Mucosa of descending colon (tissue), 3 donors: ENCODE measurements around the gene BMP8A. TPM values are rescaled to one million over a fixed set of nuclear protein-coding genes. Genes with fewer than 3 reads are reported as not detected.
A peak's percentile ranks its signal among the peaks of the same experiment; 100 is the strongest.

Experiments used
- ATAC-seq: fragments of 200-7000 bp; cut with Tn5 transposase; one replicate; pipeline ENCODE4 v1.9.1; 2020; ENCODE audit warnings: mild to moderate bottlenecking, moderate library complexity
- DNase-seq, 3 donors: peaks; one replicate each; pipeline ENCODE4 v3.0.0-alpha.2; 2020
- H3K36me3 ChIP-seq: fragments of 200-600 bp; one replicate; pipeline ENCODE4 v1.8.0; 2021; ENCODE audit warnings: low read depth, mild to moderate bottlenecking
- H3K4me1 ChIP-seq: fragments of 200-600 bp; one replicate; pipeline ENCODE4 v1.8.0; 2021; ENCODE audit warnings: low read depth, mild to moderate bottlenecking
- H3K4me3 ChIP-seq: fragments of 200-600 bp; one replicate; pipeline ENCODE4 v1.8.0; 2021; ENCODE audit warnings: mild to moderate bottlenecking
- H3K9me3 ChIP-seq: fragments of 200-600 bp; one replicate; pipeline ENCODE4 v1.8.0; 2021; ENCODE audit warnings: mild to moderate bottlenecking
- CTCF ChIP-seq: fragments of 200-600 bp; IDR thresholded peaks from one replicate; pipeline ENCODE4 v1.8.0; 2022; ENCODE audit warnings: antibody characterized with exemption, mild to moderate bottlenecking
- intact Hi-C, 2 donors: fragments of 100-400 bp; cut with DNase I in 1 of 2; cut with micrococcal nuclease in 1 of 2; formaldehyde crosslinking; loops; one replicate each; pipeline versions ENCODE4 v1.11.0 to v1.11.1; 2022; cut with DNase I, micrococcal nuclease
- total RNA-seq, 3 donors: library from RNA; stranded (reverse); fragmentation: NEBNext Ultra II Directional in 2 of 3; extraction: Animal tissue kit (Norgen Biotek cat#: 25700) in 2 of 3; gene quantifications; one replicate each; pipeline versions ENCODE4 v1.2.1 to v1.2.4, GENCODE V29; 2021 to 2023
- donor health status: DM: no; HTN: no; CAD: no; lungs with moderate emphysema.
- donor health status: DM: no; HTN: no; CAD: no.
- donor health status: DM: no; HTN: yes; CAD: no.

Gene BMP8A
- total RNA-seq, 3 donors from 2014 or later, result 6.5 to 9.2 (median 8.2) TPM

GRCh38 chr1:39539252-39539790, 47.9 kb downstream of the BMP8A start:
- DNase-seq, result peak in 2 of 3 donors; percentile 61 to 78
- Histone ChIP-seq H3K36me3 (no peaks in the 10 kb centered on the region), H3K9me3 (no peaks in the 10 kb centered on the region), H3K4me3 (no peak overlapping the region), H3K4me1 (no peaks in the 10 kb centered on the region)
- intact Hi-C loops, result no loop called here
- ATAC-seq, result peak; percentile 98
- peak; percentile 87 for TF ChIP-seq CTCF

GRCh38 chr1:39540504-39541031, 49.1 kb downstream of the BMP8A start:
- intact Hi-C loops, result no loop called here
- no peaks in the 10 kb centered on the region for H3K4me1 ChIP-seq
- H3K4me3 ChIP-seq, result no peak overlapping the region
- peak in 1 of 3 donors; percentile 35 for DNase-seq
- no peaks in the 10 kb centered on the region for H3K9me3 ChIP-seq
- ATAC-seq, result peak; percentile 21
- TF ChIP-seq CTCF, result no peak
- H3K36me3 ChIP-seq, result no peaks in the 10 kb centered on the region

- Histone ChIP-seq H3K9me3 (no peaks in the 10 kb centered on the region), H3K36me3 (no peaks in the 10 kb centered on the region), H3K4me3 (no peak overlapping the region), H3K4me1 (no peaks in the 10 kb centered on the region)
- DNase-seq (no peak), ATAC-seq (no peak)
- no peak for TF ChIP-seq CTCF
- intact Hi-C loops, result no loop called here
These were observed 51.5 kb downstream of the BMP8A start for GRCh38 chr1:39542924-39543323.

- no peak for TF ChIP-seq CTCF
- intact Hi-C loops, result no loop called here
- Histone ChIP-seq H3K4me3 (no peak overlapping the region), H3K9me3 (no peaks in the 10 kb centered on the region), H3K36me3 (no peaks in the 10 kb centered on the region), H3K4me1 (no peaks in the 10 kb centered on the region)
- DNase-seq, result no peak
- peak; percentile 61 for ATAC-seq
These were observed 52.9 kb downstream of the BMP8A start for GRCh38 chr1:39544327-39544726.

- ATAC-seq, result no peak
- Histone ChIP-seq H3K4me3 (no peak overlapping the region), H3K36me3 (no peaks in the 10 kb centered on the region), H3K4me1 (no peaks in the 10 kb centered on the region), H3K9me3 (no peaks in the 10 kb centered on the region)
- DNase-seq, result no peak
- no peak for TF ChIP-seq CTCF
- intact Hi-C loops, result no loop called here
These were observed 54.1 kb downstream of the BMP8A start for GRCh38 chr1:39545531-39545930.

GRCh38 chr1:39554277-39554676, 62.8 kb downstream of the BMP8A start:
- no peak for ATAC-seq
- DNase-seq, result no peak
- H3K4me1 ChIP-seq, result no peaks in the 10 kb centered on the region
- no peak overlapping the region for H3K4me3 ChIP-seq
- H3K36me3 ChIP-seq, result no peaks in the 10 kb centered on the region
- H3K9me3 ChIP-seq, result no peaks in the 10 kb centered on the region
- no peak for TF ChIP-seq CTCF
- intact Hi-C loops, result no loop called here
